Measurements from ENCODE around the gene ARHGEF16.

Gene ARHGEF16

DNA sequence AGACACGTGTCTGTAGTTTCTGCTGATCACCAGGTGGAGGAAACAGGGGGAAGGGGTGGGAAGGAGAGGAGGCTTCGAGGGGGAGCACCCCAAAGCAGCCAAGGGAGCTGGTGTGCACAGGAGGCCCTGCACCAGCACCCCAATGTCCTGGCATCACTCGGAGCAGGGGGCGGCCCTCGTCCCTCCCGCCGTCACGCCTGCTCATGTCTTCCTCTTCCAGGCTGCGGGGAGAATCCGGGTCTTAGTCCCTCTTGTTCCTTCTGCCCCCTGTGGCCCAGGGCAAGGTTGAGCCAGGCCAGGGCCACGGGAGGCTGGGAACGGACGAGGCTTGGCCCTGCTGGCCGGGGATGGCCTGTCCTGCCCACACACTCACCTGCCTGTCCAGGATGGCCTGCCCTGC is 21.4 kb upstream of the ARHGEF16 start:
- no peak overlapping the region for H3K4me3 ChIP-seq (replicated peaks in 1 of 2; ENCODE audit: low read depth in 2 of 2, low read length in 2 of 2)
- TF ChIP-seq, protein P1, sequence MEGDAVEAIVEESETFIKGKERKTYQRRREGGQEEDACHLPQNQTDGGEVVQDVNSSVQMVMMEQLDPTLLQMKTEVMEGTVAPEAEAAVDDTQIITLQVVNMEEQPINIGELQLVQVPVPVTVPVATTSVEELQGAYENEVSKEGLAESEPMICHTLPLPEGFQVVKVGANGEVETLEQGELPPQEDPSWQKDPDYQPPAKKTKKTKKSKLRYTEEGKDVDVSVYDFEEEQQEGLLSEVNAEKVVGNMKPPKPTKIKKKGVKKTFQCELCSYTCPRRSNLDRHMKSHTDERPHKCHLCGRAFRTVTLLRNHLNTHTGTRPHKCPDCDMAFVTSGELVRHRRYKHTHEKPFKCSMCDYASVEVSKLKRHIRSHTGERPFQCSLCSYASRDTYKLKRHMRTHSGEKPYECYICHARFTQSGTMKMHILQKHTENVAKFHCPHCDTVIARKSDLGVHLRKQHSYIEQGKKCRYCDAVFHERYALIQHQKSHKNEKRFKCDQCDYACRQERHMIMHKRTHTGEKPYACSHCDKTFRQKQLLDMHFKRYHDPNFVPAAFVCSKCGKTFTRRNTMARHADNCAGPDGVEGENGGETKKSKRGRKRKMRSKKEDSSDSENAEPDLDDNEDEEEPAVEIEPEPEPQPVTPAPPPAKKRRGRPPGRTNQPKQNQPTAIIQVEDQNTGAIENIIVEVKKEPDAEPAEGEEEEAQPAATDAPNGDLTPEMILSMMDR (IDR thresholded peaks at IDR 0.05; ENCODE audit: low read depth, low read length), result no peak
- DNase-seq (ENCODE audit: low read depth in 2 of 2), result no peak

DNA sequence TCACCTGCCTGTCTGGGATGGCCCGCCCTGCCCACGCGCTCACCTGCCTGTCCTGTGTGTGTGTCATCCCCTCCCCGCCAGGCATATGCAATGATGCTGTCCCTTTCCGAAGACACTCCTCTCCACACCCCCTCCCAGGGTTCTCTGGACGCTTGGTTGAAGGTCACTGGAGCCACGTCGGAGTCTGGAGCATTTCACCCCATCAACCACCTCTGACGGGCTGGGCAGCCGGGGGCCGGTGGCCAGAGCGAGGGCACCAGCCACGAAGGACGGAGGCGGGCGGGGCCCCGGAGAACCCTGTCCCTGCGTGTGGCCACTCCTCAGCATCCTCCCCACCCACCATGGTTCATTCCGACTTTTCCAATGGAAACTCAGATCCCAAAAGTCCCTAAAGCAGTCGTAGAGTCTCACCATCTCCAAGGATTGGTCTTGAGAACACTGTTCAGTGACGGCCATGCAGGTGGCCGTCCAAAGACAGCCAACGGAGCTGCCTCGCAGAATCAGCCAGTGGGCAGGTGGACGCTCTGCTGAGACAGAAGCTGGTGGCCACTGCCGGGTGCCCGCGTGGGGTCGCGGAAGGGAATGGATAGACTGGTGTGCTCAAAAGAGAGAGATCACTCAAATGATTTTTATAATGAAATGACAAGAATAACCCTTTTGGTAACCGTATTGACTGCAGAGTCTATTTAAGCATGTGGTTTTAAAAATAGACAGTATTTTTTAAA is 20.7 kb upstream of the ARHGEF16 start:
- H3K4me3 ChIP-seq (replicated peaks in 1 of 2; ENCODE audit: low read depth in 2 of 2, low read length in 2 of 2), result no peak overlapping the region
- TF ChIP-seq, protein P1 (IDR thresholded peaks at IDR 0.05; ENCODE audit: low read depth, low read length), result no peak
- DNase-seq (ENCODE audit: low read depth in 2 of 2), result no peak

DNA sequence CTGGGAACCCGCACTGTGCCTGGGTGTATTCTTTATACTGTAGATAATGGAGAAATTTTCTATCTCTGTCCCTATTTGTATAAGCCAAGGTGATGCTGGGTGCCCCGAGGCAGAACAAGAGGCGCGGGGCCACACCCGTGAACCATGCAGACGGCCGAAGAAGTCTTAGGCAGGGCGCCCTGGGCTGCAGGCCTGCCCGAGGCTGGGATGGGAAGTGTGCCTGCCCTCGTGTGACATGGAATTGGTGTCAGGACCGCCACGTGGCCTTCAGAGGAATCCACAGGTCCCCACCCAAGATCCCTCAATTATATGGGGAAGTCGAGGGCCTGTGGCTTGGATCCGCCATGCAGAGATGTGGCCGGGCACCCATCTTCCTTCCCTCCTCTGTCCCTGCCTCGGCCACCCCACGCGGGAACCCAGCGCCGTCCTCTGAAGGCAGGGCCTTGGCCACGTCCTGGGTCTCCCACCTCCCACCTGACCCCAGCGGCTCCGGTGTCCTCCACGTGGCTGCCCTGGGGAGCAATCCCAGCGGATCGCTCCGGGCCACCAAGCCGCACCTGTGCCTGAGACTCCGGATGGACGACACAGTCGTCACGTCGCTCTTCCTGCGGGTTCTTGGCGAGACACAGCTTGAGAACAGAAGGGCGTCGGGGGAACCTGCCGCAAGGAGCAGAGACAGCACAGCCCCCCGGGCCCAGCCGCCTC is 19.9 kb upstream of the ARHGEF16 start:
- TF ChIP-seq, protein P1 (IDR thresholded peaks at IDR 0.05; ENCODE audit: low read depth, low read length), result no peak
- H3K4me3 ChIP-seq (replicated peaks in 1 of 2; ENCODE audit: low read depth in 2 of 2, low read length in 2 of 2), result no peak overlapping the region
- no peak for DNase-seq (ENCODE audit: low read depth in 2 of 2)

DNA sequence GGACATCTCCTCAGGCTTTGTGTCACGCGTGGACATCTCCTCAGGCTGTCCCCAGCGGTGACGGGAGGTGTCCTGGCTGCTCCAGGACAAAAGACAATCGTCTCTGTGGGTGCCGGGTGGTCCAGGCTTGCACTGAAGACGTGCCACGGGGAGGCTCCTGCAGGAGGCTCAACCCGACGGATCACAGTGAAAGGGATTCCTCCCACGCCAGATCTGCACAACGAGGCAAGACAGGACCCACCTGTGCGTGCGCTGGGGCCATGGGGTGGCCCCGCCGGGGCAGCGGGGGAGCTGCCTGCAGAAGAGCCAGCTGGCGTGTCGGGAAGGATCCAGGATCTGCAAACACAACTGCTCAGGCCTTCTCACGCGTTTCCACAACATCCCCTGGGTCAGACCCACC is 18.8 kb upstream of the ARHGEF16 start:
- H3K4me3 ChIP-seq (replicated peaks in 1 of 2; ENCODE audit: low read depth in 2 of 2, low read length in 2 of 2), result no peak overlapping the region
- DNase-seq (ENCODE audit: low read depth in 2 of 2), result no peak
- TF ChIP-seq, protein P1 (IDR thresholded peaks at IDR 0.05; ENCODE audit: low read depth, low read length), result no peak

DNA sequence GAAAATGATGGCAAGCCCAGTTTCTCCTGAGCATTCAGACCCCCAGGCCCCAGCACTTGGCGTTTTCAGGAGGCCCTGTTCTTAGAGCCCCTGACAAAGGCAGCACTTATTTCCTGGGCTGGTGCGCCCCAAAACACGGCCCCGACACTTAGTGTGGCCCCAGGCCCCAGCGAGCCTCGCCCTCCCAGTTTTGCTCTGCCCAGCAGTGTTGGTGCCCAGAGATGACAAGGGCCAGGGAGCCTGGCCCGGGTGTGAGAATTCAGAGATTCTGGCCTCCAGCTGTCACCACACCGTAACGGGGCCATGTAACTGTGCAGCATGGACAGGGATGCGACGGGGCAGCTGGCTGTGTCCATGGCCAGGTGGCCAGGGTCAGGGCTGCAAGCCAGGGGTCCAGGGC is 18.0 kb upstream of the ARHGEF16 start:
- TF ChIP-seq, protein P1 (IDR thresholded peaks at IDR 0.05; ENCODE audit: low read depth, low read length), result no peak
- no peak for DNase-seq (ENCODE audit: low read depth in 2 of 2)

DNA sequence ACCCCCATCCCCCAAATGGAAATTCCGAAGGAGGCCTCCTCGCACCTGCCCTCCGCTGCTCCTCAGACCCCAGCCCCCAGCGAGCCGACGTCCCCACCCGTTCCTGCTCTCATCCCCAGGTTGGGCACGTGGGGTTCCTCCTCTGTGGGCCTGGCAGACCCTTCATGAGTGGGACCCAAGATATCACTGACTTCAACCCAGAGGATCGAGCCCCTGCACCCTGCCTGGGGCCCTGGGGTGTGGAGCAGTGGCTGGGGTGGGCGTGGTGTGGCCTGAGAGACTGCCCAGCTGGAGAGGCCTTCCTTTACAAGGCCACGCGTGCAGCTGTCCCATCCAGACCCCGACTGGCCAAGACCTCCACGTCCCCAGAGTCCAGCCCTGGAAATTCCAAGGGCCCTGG is 17.6 kb upstream of the ARHGEF16 start:
- DNase-seq (ENCODE audit: low read depth in 2 of 2), result no peak
- H3K4me3 ChIP-seq (replicated peaks in 1 of 2; ENCODE audit: low read depth in 2 of 2, low read length in 2 of 2), result no peak overlapping the region
- TF ChIP-seq, protein P1 (IDR thresholded peaks at IDR 0.05; ENCODE audit: low read depth, low read length), result no peak

More for the DNA sequence above, 18.0 kb upstream of the ARHGEF16 start:
- H3K4me3 ChIP-seq (replicated peaks in 1 of 2; ENCODE audit: low read depth in 2 of 2, low read length in 2 of 2), result no peak overlapping the region
